Measurements from ENCODE around the gene NMRAL1.

The NMRAL1 gene

GRCh38 chr16:4471869-4472268 is 2.6 kb downstream of the NMRAL1 start:
- TF ChIP-seq CTCF (IDR thresholded peaks at IDR 0.05; ENCODE audit: low read depth, low read length): no peak
- in situ Hi-C loops (cut with HindIII; ENCODE audit: low sequenced_read_pairs): no loop called here
- no peak for DNase-seq (ENCODE audit: low read depth, low spot score)
- H3K4me3 ChIP-seq (ENCODE audit: low read depth, low read length): no peak overlapping the region

GRCh38 chr16:4468972-4469371 is 5.5 kb downstream of the NMRAL1 start:
- no peak for DNase-seq (ENCODE audit: low read depth, low spot score)
- in situ Hi-C loops (cut with HindIII; ENCODE audit: low sequenced_read_pairs): no loop called here
- TF ChIP-seq CTCF (IDR thresholded peaks at IDR 0.05; ENCODE audit: low read depth, low read length): no peak
- no peak overlapping the region for H3K4me3 ChIP-seq (ENCODE audit: low read depth, low read length)

- DNase-seq (ENCODE audit: low read depth, low spot score): no peak
- TF ChIP-seq CTCF (IDR thresholded peaks at IDR 0.05; ENCODE audit: low read depth, low read length): no peak
- in situ Hi-C loops (cut with HindIII; ENCODE audit: low sequenced_read_pairs): no loop called here
These were observed 6.5 kb downstream of the NMRAL1 start for GRCh38 chr16:4467916-4468315.

GRCh38 chr16:4465977-4466779 is 8.2 kb downstream of the NMRAL1 start:
- in situ Hi-C loops (cut with HindIII; ENCODE audit: low sequenced_read_pairs): no loop called here
- no peak for DNase-seq (ENCODE audit: low read depth, low spot score)
- no peak overlapping the region for H3K4me3 ChIP-seq (ENCODE audit: low read depth, low read length)
- no peak for TF ChIP-seq CTCF (IDR thresholded peaks at IDR 0.05; ENCODE audit: low read depth, low read length)

More at GRCh38 chr16:4467916-4468315, 6.5 kb downstream of the NMRAL1 start:
- H3K4me3 ChIP-seq (ENCODE audit: low read depth, low read length): no peak overlapping the region

- in situ Hi-C loops (cut with HindIII; ENCODE audit: low sequenced_read_pairs): no loop called here
- DNase-seq (ENCODE audit: low read depth, low spot score): no peak
- no peak overlapping the region for H3K4me3 ChIP-seq (ENCODE audit: low read depth, low read length)
- TF ChIP-seq CTCF (IDR thresholded peaks at IDR 0.05; ENCODE audit: low read depth, low read length): no peak
These were observed 10.8 kb downstream of the NMRAL1 start for GRCh38 chr16:4463522-4464163.

- no peak overlapping the region for H3K4me3 ChIP-seq (ENCODE audit: low read depth, low read length)
- no peak for DNase-seq (ENCODE audit: low read depth, low spot score)
- in situ Hi-C loops (cut with HindIII; ENCODE audit: low sequenced_read_pairs): no loop called here
- no peak for TF ChIP-seq CTCF (IDR thresholded peaks at IDR 0.05; ENCODE audit: low read depth, low read length)
These were observed 13.0 kb downstream of the NMRAL1 start for GRCh38 chr16:4461250-4462085.
